OCI-M2 (cell line): ENCODE data around the gene ERFL.
"Not testable (repeated sequence)": the region's sequence is repeated elsewhere in the genome, so short reads cannot be mapped to it uniquely, and the experiment has no call there.

Experiments used
- DNase-seq: peaks from one replicate; lab custom pipeline; 2025; ENCODE audit not compliant: unreplicated experiment; lab: John Stamatoyannopoulos, UW

ERFL gene

DNA sequence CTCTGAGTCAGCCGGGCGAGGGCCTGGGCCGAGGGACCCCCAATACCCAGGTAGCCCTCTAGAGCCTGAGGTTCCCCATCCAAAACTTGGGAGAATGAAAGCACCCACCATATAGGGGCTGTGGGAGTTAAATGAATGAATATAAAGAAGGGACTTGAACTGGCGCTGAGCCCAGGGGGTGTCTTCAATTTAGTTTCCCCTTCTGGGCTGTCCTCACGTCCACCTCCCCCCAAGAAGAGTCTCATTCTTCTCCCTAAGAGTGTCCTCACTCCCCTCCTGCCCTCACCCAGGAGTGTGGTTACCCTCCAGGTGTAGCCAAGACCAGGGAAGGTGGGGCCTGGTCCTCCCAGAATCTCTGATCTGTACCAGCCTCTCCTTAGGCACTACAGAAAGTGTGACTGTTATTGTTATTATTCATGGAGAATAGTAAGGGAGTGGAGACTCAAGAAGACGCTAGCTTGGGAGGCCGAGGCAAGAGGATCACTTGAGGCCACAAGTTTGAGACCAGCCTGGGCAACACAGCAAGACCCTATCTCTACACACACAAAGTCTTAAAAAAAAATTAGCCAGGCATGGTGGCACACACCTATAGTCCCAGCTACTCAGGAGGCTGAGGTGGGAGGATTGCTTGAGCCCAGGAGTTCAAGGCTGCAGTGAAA is 48.5 kb downstream of the ERFL start:
- DNase-seq: no peak

DNA sequence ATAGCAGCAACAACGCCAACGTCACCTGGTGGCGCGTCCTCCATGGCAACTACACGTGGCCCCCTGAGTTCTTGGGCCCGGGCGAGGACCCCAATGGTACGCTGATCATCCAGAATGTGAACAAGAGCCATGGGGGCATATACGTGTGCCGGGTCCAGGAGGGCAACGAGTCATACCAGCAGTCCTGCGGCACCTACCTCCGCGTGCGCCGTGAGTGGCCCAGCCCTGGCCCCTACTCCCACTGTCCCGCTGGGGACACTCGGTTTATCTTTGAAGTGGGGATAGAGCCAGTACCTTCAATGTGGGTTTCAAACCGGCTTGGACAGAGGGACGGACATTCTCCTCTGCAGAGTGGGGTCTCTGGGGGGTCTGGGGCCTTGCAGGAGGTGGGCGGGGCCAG is 49.2 kb downstream of the ERFL start:
- no peak for DNase-seq

DNA sequence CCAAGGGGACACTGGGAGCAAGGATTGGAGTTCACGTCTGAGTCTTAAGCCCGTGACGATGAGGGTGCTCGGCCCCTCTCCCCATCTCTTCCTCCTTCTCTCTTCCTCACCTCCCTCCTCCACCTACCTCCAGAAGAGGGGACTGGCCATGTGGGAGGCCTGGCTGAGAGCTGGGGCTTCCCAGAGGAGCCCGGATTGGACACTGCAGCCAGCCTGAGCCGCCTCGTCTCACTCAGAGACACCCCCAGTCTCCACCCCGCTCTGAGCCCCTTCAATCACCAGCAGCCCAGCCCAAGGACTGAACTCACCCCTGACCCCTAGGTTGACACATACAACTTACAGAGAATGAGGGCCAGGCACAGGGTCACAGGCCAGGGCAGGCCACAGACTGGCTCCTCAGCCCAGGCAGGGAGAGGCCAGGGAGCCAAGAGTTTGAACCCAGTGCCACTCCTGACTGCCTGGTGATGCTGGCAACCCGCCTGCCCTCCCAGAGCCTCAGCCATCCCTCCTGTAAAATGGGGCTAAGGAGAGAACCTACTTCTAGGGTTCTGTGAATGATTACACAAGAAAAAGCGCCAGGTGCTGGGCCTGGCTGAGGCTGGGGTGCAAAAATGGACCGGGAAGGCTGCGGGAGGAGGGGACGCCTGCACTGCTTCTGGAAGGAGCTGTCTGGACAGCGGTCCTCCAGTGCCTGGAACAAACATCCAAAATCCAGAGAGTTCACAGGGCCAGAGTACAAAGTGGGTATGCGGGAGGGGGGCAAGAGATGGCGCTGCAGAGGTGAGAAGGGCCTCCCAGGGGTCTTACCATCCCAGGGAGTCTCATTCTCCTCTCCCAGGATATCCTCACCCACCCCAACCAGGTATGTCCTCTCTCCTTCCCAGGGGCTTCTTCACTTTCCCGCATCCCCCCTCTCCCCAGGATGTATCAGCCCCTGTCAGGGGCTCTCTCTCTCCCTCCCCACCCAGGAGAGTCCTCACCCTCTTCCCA is 50.0 kb downstream of the ERFL start:
- no peak for DNase-seq

DNA sequence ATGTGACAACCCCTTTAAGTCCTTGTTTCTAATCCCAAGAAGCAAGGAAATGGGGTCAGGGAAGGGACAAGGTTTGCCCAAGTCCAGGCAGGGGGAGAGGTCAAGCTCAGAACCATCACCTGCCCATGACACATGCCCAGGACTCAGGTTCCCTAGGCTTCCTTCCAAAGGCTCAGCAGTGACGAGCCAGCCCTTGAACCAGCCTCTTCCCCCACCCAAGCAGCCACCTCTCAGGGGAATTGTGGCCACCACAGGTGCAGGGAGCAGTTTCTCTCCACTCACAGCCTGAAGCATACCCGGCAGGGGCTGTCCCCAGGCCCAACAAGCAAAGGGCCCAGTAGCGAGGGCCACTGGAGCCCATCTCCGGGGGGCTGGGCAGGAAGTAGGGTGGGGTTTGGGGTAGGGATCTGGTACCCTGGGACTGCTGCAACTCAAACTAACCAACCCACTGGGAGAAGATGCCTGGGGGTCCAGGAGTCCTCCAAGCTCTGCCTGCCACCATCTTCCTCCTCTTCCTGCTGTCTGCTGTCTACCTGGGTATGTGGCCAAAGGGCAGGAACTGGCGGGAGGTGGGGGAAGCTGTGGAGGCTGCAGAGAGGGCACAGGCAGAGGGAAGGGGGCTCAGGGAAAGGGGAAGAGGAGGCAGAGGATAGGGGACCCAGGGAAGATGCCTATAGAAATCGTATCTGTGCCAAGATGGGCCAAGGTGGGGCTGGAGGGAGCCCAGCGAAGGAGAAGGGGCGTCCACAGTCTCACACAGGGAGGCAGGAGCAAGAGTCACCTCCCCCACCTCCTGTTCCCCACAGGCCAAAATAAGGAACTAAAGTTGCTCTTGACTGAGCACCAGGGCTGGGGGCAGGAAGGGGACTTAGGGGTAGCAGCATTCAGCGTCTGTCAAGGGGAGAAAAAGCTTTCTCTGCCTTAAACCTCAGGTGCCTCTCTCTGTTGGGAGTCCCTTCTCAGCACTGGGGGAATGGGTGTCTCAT is 51.1 kb downstream of the ERFL start, which contains the start of gene CD79A:
CD79A (plus strand) TSS at position 433 of the 986 bp plus-strand sequence; CDS start at position 459, 26 bp downstream.
- DNase-seq: no peak

DNA sequence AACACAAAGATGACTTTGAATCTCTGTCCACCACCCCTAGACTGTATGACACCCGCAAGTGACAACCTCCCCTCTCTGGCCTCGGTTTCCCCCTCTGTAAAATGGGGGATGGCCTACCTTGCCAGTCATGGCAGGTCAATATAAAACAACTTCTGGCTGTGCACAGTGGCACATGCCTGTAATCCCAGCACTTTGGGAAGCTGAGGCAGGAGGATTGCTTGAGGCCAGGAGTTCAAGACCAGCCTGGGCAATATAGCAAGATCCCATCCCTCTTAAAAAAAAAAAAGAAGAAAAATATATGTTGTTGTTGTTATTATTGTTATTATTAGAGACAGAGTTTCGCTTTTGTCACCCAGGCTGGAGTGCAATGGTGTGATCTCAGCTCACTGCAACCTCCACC is 52.3 kb downstream of the ERFL start:
- not testable (repeated sequence) for DNase-seq

DNA sequence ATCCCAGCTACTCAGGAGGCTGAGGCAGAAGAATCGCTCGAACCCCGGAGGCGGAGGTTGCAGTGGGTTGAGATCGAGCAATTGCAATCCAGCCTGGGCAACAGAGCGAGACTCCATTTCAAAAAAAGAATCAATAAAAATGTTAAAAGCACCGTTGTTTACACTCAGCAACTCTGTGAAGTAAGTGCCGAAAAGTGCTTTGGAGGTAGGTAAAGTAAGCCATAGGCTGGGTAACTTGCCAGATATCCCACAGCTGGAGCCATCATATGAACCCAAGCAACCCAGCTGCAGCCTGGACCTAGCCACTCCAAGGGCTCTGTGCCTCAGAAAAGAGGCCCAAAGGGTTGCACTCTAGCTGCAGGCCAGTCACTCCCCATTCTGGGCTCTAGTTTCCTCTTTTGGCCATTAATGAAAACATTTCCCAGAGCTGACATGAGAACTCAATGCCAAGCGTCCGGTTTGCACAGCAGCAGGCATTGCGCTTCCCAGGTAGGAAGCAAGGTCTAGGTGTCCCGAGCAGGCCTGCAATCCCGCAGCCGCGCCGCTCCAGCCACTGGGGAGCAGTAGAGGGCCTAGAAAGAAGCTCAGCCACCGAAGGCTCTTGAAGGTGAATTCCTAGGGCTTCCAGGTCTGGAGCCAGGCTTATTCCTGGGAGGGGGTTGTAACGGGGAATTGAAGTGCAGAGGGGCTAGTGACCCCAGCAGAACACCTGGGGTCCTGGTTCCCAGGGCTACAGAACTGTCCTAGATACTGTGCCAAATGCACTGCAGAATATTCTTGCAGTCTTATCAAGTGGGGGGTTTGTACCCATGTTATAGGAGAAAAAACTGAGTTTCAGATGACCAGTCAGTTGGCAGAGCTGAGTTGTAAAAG is 55.2 kb downstream of the ERFL start:
- peak; percentile 64 for DNase-seq

DNA sequence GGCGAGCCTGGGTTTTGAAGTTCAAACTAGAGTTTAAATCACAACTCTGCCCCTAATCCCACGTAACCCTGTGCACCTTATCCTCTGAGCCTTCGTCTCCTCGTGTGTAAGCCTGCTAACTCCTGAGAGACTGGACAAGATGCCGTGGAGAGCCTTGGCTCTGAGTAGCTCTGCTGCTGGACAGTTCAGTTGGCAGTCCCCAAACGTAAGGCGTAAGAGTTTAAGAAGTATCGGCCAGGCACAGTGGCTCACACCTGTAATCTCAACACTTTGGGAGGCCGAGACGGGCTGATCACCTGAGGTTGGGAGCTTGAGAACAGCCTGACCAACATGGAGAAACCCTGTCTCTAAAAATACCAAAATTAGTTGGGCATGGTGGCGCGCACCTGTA is 55.9 kb downstream of the ERFL start:
- DNase-seq: no peak

DNA sequence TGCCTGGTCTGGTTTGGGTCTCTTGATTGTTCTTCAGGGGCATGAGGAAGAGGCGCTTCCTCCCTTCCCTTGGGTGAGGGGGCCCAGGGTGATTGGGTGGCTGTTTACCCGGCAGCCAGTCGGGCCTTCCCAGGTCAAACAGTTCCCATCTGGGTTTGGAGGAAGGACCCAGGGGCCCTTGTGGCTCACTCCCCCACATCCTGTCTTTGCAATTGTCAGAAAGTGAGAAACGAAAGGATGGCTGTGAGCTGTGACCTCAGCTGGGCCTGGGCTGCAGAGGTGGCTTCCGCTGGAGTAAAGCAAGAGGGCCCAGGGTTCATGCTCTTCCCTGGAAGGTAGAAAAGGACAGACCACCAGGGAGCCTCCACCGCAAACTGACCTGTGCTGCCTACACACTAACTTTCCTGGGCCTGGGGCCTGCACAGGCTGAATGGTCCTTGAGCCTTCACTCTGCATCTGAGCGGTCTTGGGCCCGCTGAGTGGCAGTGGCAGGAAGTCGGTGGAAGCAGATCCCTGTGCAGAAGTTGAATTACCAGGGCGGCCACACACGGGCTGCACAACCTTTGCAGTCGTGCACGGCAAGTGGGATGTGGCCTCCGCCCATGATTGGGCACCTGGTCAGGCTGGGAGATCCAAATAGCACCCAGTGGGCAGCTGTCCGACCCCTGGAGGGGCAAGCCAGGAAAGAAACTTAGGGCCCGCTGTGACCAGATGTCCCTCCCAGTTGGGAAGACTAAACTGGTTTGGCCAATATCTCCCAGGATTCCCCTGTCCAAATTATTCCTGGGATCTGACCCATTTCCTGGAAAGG is 56.5 kb downstream of the ERFL start:
- DNase-seq: no peak

DNA sequence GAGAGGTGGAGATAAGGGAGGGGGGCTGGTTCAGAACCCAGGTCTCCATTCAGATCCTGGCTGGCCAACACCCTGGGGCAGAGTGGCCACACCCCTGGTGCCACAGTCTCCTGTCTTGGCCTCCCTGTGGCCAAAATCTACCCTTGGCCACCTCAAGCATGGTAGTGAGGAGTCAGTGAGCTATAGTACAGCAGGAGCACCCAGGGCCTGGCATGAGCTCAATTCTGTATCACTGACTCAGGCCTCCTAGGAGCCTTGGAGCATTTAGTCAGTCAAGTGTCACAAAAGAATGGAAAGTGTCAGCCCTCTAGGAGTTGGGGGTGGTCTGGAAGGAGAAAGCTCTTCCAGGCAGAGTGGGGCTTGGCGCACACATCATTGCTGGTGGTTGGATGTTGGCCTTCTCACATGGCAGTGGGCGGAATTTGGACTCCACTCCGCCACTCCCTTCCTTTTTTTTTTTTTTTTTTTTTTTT is 57.8 kb downstream of the ERFL start:
- no peak for DNase-seq

DNA sequence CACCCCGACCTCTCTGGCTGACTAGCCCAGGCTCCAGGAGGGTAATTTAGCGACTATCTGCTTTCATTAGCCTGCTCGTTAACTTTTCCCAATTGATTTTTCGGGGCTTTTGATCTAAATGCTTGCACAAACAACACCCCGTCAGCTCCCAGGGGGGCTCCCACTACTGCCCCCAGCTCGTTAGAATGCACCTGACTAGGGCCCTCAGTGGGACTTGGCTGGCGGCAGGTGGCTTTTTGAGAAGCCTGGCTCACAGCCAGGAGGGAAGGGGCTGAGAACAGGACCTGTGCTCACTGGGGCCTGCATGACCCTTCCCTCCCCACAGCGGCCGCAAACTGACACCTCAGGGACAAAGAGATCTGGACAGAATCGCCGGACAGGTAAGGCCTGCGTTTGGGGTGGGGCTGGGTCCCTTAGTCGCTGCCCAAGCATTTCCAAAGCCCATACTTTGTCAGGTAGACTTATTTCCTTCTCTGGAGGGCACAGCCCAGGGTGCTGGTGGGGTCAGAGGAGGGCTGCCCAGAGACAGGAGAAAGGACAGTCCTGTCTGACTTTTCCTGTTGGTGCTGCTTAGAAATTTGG is 58.8 kb downstream of the ERFL start:
- DNase-seq: no peak

DNA sequence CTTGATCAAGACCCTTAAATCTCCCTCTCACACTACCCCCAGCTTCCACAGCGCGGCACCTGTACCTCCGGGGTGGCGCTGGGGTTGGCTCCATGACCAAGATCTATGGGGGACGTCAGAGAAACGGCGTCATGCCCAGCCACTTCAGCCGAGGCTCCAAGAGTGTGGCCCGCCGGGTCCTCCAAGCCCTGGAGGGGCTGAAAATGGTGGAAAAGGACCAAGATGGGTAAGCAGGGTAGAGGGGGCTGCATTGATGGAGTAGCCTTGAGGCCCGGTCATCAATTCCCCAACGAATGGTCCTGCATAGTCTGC is 59.3 kb downstream of the ERFL start:
- no peak for DNase-seq

DNA sequence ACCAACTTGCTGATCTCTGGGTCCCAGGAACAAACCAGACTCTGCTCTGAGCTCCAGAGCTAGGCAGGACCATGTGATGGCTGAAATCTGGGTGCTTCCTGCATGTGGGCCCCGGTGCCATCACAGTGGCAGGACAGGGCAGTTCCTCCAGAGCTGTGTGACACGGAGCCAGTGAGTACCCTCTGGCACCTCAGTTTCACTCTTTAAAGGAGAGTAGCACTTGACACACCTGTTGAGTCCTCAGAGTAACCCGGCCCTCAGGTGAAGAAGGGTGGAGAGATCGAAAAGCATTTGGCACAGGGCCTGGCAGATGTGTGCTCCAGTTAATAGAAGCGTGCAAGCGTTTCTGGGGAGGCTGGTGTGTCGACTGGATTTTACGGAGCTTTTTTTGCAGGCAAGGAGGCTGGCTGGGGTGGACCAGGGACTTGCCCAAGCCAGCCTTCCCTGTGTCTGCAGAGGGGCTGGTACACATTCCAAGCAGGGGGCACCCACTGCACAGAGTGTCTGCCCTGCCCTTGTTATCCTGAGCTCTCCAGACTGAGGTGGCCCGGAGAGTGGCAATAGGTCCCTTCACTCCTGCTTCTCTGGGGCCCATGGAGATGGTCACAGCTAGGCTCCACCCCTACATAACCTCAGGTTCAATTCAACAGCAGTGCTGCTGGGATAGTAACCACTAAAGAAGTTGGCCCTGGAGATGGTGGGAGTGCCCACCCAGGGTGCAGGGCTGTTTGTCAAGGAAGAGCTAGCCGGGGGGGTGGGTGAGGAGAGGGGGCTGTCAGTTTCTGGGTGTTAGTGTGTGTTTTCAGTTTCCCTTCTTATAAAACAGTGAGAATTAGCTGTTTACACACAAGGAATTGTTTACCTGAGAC is 59.9 kb downstream of the ERFL start:
- DNase-seq: no peak

DNA sequence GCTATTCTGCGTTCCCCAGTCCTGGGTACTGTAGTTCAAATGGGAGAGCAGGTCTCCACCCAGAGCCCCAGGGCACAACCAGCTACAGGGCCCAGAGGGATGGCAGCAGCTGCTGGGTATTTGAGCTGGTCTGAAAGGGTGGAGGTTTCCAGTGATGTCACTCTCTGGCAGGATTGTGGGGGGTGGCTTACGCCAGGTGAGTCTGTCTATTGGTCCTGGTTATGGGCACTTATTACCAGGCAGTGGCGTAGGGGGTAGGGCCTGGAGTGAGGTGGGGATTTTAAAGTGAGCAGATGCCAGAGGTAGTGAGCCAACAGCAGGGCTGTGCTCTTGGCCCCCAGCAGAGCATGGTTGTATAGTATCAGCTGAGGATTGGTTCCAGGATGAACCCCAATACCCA is 62.0 kb downstream of the ERFL start:
- DNase-seq: no peak

DNA sequence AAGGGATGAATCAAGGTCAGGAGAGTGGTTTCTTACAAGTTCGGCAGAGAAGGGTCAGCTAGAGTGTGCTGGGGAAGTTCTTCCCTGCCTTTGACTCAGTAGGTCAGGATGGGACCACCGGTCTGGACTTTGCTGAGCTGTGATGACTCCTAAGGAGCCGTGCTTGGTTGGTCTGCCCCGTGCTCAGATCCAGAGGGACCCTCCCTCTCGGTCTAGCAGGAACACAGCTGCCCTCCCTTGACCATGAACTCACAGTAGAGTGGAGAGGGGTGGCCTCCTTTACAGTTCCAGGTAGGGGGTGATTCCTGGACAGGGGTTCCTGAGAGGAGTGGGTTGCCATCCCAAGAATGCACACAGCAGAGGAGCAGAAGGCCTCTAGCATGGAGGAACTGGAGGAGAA is 63.9 kb downstream of the ERFL start:
- DNase-seq: no peak

DNA sequence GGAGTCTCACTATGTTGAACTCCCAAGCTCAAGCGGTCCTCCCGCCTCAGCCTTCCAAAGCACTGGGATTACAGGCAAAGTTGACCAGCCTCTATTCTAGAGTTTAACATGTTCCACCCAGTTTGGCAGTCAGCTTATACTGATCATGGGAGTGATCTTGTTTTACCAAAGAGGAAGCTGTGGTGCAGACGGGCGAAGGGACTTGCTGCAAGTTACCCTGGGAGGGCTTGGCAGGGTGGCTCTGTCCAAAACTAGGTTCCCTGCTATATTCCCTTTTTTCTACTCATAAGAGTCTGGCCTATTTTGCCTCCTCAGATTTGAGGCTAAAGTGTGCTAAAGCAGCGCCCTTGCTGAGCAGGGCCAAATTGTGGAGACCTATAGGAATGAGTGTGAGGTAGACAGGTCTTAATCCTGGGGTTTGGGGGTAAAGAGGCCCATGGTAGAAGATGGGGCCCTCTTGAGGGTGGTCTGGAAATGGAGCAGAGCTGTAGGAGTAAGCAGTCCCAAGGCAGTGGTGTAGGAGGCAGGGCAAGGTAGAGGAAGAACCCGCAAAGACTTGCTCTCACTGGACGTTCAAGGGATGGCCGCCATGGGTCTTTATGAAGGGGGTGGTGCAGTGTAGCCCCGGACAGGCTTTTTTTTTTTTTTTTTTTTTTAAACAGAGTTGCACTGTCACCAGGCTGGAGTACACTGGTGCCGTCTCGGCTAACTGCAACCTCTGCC is 64.9 kb downstream of the ERFL start:
- no peak for DNase-seq

DNA sequence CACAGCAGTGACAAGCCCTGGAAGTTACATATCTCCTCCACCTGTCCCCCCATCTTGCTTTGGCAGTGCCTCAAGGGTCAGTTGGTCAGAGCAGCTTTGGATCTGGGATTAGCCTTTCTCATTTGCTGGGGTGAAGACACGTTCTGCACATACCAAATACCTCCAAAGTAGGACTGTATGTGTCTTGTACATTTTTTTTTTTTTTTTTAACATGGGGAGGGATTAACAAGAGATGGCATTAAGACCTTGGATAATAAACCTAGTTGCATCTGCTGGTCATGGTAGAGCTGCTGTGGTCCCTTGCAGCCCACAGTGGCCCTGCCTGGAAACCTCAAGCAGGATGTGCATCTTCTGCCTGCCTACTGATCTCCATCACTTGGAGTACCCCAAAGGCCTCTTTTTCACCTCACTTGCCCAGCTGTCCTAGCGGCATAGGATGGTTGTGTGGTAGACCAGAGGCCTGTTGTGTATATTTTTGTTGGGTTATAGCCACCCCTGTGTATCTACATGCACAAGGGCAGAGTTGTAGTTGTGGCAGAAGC is 65.7 kb downstream of the ERFL start:
- no peak for DNase-seq

DNA sequence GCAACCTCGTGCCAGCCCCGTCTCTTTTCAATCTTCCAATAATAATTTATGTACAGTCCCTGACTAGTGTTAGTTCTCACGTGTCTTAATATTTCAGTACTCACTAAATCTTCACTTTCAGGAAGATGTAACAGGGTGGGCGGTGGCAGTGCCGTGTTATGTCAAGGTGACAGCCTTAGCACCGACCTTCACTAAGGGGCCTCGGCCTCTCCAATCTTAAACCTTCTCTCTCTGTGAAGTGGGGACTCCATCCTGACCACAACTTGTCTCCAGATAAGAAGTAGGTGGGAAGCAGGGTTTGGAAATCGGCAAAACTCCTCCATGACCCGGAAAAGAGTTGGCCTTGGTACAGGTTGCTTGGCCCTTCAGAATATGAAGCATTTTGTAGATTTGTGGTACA is 66.4 kb downstream of the ERFL start:
- DNase-seq: no peak
